22Rv1 (cell line): ENCODE data around the gene ARFGAP1.

Experiments
- H3K27ac ChIP-seq: fragments of 450-650 bp; 2 replicates; pipeline ENCODE4 v1.5.1; 2017
- ZFX ChIP-seq: fragments of 450-650 bp; IDR thresholded peaks from 2 replicates; pipeline ENCODE4 v1.6.1; 2017; ENCODE audit warnings: antibody characterized with exemption, borderline replicate concordance
- TF ChIP-seq, protein P1 (sequence below): fragments of 450-650 bp; IDR thresholded peaks from 2 replicates; pipeline ENCODE4 v1.5.1; 2017; ENCODE audit warnings: mild to moderate bottlenecking

ARFGAP1 gene

GRCh38 chr20:63281742-63282665 lies 9.4 kb downstream of the ARFGAP1 start:
- no peak for TF ChIP-seq ZFX
- TF ChIP-seq, protein P1, sequence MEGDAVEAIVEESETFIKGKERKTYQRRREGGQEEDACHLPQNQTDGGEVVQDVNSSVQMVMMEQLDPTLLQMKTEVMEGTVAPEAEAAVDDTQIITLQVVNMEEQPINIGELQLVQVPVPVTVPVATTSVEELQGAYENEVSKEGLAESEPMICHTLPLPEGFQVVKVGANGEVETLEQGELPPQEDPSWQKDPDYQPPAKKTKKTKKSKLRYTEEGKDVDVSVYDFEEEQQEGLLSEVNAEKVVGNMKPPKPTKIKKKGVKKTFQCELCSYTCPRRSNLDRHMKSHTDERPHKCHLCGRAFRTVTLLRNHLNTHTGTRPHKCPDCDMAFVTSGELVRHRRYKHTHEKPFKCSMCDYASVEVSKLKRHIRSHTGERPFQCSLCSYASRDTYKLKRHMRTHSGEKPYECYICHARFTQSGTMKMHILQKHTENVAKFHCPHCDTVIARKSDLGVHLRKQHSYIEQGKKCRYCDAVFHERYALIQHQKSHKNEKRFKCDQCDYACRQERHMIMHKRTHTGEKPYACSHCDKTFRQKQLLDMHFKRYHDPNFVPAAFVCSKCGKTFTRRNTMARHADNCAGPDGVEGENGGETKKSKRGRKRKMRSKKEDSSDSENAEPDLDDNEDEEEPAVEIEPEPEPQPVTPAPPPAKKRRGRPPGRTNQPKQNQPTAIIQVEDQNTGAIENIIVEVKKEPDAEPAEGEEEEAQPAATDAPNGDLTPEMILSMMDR, result no peak
- no peak overlapping the region for H3K27ac ChIP-seq

GRCh38 chr20:63282946-63283345 lies 10.3 kb downstream of the ARFGAP1 start:
- TF ChIP-seq ZFX, result no peak
- TF ChIP-seq, protein P1, result no peak
- H3K27ac ChIP-seq, result no peak overlapping the region

DNA sequence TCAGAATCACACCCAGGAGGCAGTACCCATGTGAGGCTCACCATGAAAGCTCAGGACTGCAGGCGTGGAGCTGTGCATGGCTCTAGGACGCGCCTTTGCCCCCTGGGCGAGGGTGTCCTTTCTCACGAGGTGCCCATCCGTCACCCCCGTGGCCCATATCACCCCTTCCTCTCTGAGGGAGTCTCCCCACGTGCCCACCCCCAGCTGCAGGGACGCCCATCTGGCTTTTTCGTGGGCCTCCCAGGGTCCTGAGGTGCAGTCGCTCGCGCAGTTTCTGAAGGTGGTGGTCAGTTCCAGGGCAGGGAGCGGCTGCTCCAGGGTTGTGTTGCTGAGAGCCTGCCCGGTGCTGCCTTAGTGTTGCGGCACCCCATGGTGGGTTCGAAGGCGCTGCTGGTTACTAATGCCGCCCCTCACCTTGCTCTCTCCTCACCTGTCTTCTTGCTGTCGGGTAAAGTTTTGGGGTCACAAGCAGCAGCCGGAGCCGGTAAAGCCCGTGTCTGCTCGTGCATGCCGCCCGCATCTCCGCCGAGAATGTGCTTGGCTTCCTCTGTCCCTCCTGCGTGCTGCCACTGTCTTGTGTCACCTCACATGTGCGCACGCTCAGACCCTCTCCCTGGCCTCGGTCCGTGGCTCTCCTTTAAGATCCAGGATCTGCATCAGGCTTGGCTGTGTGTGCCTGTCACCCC lies 10.9 kb downstream of the ARFGAP1 start:
- no peak for TF ChIP-seq ZFX
- TF ChIP-seq, protein P1, result no peak
- H3K27ac ChIP-seq, result no peak overlapping the region

GRCh38 chr20:63284083-63284440 lies 11.4 kb downstream of the ARFGAP1 start:
- H3K27ac ChIP-seq, result no peak overlapping the region
- TF ChIP-seq, protein P1, result no peak
- TF ChIP-seq ZFX, result no peak

DNA sequence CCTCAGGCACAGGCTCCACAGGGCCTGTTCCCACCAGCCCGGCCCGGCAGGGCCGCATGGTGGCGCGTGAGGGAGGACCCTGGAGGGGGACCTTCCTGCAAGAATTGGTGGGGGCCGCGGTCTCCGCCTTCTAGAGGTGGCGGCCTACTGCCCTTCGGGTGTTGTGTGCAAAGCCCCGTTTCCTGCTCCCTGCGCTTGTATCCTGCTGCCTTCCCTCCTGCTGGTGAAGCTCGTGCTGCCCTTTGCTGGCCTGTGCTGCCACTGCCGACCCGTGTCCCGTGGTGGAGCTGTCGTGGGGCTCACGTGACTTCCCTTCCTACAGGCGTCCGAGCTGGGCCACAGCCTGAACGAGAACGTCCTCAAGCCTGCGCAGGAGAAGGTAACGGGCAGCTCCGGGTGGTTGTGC lies 11.9 kb downstream of the ARFGAP1 start:
- no peak overlapping the region for H3K27ac ChIP-seq

DNA sequence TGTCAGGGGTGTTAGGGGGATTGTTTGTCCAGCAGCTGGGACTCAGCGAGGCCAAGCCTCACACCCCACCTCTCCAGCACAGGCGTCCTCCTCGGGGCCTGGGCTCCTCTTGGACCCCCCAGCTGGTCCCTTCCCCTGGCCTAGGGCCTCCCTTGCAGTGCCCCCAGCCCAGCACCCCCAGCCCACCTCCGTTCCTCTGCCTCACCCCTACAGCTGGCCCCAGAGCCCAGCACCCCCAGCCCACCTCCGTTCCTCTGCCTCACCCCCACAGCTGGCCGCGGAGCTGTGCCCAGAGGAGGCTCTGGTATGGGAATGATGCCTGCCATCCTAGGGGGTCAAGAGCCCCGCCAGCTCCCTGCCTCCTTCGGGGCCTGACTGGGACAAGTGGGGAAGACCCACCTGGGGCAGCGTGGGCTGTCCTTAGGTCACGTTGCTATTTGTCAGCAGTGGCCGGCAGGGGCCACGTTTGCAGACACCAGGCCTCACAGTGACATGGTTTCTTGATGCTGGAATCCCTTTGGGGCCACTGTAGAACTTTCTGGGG lies 12.4 kb downstream of the ARFGAP1 start:
- H3K27ac ChIP-seq, result no peak overlapping the region
- TF ChIP-seq ZFX, result no peak
- TF ChIP-seq, protein P1, result no peak

More for the DNA sequence above, 11.9 kb downstream of the ARFGAP1 start:
- TF ChIP-seq, protein P1, result no peak
- TF ChIP-seq ZFX, result no peak
